Vagina (tissue), 2 donors: Measurements from ENCODE around the gene DES. TPM values are rescaled to one million over a fixed set of nuclear protein-coding genes. Genes with fewer than 3 reads are reported as not detected.
A peak's percentile ranks its signal among the peaks of the same experiment; 100 is the strongest.

ENCODE experiments used
- DNase-seq, 2 donors: peaks; one replicate each; pipeline ENCODE4 v3.0.0-alpha.2; 2017; ENCODE audit errors: extremely low spot score in 2 of 2
- H3K27ac ChIP-seq: fragments of 200-600 bp; sonication (generic); one replicate; pipeline ENCODE4 v1.5.1; 2019
- H3K27me3 ChIP-seq: fragments of 200-600 bp; sonication (generic); one replicate; pipeline ENCODE4 v1.5.1; 2019
- H3K36me3 ChIP-seq, 2 donors: fragments of 200-600 bp; sonication (generic); one replicate each; pipeline ENCODE4 v1.5.1; 2017 to 2019
- H3K4me1 ChIP-seq: fragments of 200-600 bp; sonication (generic); one replicate; pipeline ENCODE4 v1.5.1; 2019
- H3K4me3 ChIP-seq, 2 donors: fragments of 200-600 bp; sonication (generic); 1 replicate in 1 of 2; 2 replicates in 1 of 2; pipeline ENCODE4 v1.5.1; 2016 to 2019
- H3K9me3 ChIP-seq: fragments of 200-600 bp; sonication (generic); one replicate; pipeline ENCODE4 v1.5.1; 2019
- CTCF ChIP-seq, 3 experiments: fragments of 450-650 bp in 2 of 3; fragments of 200-600 bp in 1 of 3; sonication (generic) in 1 of 3; IDR thresholded peaks; one replicate each; pipeline ENCODE4 v1.5.1; 2017 to 2019; ENCODE audit warnings: antibody characterized with exemption in 3 of 3, mild to moderate bottlenecking in 2 of 3, moderate library complexity in 2 of 3
- POLR2A ChIP-seq, 2 donors: fragments of 450-650 bp; IDR thresholded peaks; one replicate each; pipeline ENCODE4 v1.6.1; 2017; ENCODE audit warnings: antibody characterized with exemption in 2 of 2, mild to moderate bottlenecking in 2 of 2, moderate library complexity in 2 of 2
- POLR2AphosphoS5 ChIP-seq, 2 donors: sonication (generic); formaldehyde crosslinking; IDR thresholded peaks; one replicate each; pipeline ENCODE4 v1.9.0; 2017; ENCODE audit warnings: antibody characterized with exemption in 2 of 2, mild to moderate bottlenecking in 2 of 2, low read depth in 1 of 2; ENCODE audit not compliant: insufficient read depth in 1 of 2
- intact Hi-C: fragments of 100-400 bp; cut with DNase I; formaldehyde crosslinking; loops from one replicate; pipeline ENCODE4 v1.15.1; 2023
- total RNA-seq: library from RNA; depleted of rRNA; stranded (reverse); fragments of >200 nt; gene quantifications from one replicate; pipeline ENCODE4 v1.2.3, GENCODE V29; 2016

The DES gene
- total RNA-seq, 1 donor from 2014 or later, result 883 TPM

- Histone ChIP-seq H3K4me3 (no peak overlapping the region), H3K4me1 (no peaks in the 10 kb centered on the region), H3K27me3 (no peaks in the 10 kb centered on the region), H3K27ac (no peak overlapping the region), H3K9me3 (no peaks in the 10 kb centered on the region), H3K36me3 (no peaks in the 10 kb centered on the region)
- intact Hi-C loops, result loop anchor here (2.0 to 5.0 kb wide), 2 partner anchors 133 to 918 kb away; no protein-coding TSS in a partner anchor
- DNase-seq, result no peak
- TF ChIP-seq POLR2AphosphoS5 (IDR thresholded peaks at IDR 0.05; ENCODE audit: insufficient read depth in 1 of 2, low read depth in 1 of 2) (no peak), POLR2A (IDR thresholded peaks at IDR 0.05) (no peak), CTCF (IDR thresholded peaks at IDR 0.05) (no peak)
Measured at GRCh38 chr2:219399716-219400478, 18.3 kb upstream of the DES start.

- Histone ChIP-seq H3K36me3 (no peaks in the 10 kb centered on the region), H3K27ac (no peak overlapping the region), H3K9me3 (no peaks in the 10 kb centered on the region), H3K4me3 (no peak overlapping the region), H3K27me3 (no peaks in the 10 kb centered on the region), H3K4me1 (no peaks in the 10 kb centered on the region)
- intact Hi-C loops, result loop anchor here (2.0 kb wide), 1 partner anchor 132 kb away; no protein-coding TSS in a partner anchor
- DNase-seq, result no peak
- TF ChIP-seq POLR2A (IDR thresholded peaks at IDR 0.05) (no peak), CTCF (IDR thresholded peaks at IDR 0.05) (no peak), POLR2AphosphoS5 (IDR thresholded peaks at IDR 0.05; ENCODE audit: insufficient read depth in 1 of 2, low read depth in 1 of 2) (no peak)
Measured at GRCh38 chr2:219400562-219400961, 17.6 kb upstream of the DES start.

- TF ChIP-seq POLR2A (IDR thresholded peaks at IDR 0.05) (no peak), CTCF (IDR thresholded peaks at IDR 0.05) (no peak)
- no peaks in the 10 kb centered on the region for H3K27me3 ChIP-seq
- no peaks in the 10 kb centered on the region for H3K4me1 ChIP-seq
- intact Hi-C loops, result loop anchor here (2.0 kb wide), 1 partner anchor 131 kb away; no protein-coding TSS in a partner anchor
- H3K4me3 ChIP-seq, result no peak overlapping the region
- H3K27ac ChIP-seq, result no peak overlapping the region
- H3K36me3 ChIP-seq, result no peaks in the 10 kb centered on the region
- no peaks in the 10 kb centered on the region for H3K9me3 ChIP-seq
- no peak for DNase-seq
Measured at GRCh38 chr2:219401606-219402005, 16.6 kb upstream of the DES start.

- TF ChIP-seq POLR2AphosphoS5 (IDR thresholded peaks at IDR 0.05; ENCODE audit: insufficient read depth in 1 of 2, low read depth in 1 of 2) (peak in 1 of 2 donors; percentile 17), POLR2A (IDR thresholded peaks at IDR 0.05) (no peak), CTCF (IDR thresholded peaks at IDR 0.05) (peak; percentile 81 to 93 (median 89))
Measured at GRCh38 chr2:219402665-219403515, 15.3 kb upstream of the DES start.

More at GRCh38 chr2:219402665-219403515, 15.3 kb upstream of the DES start:
- intact Hi-C loops, result no loop called here
- Histone ChIP-seq H3K9me3 (no peaks in the 10 kb centered on the region), H3K36me3 (no peaks in the 10 kb centered on the region), H3K4me1 (no peaks in the 10 kb centered on the region), H3K4me3 (no peak overlapping the region), H3K27ac (no peak overlapping the region), H3K27me3 (no peaks in the 10 kb centered on the region)
- no peak for DNase-seq
